Heart left ventricle (tissue), 13 donors: ENCODE results near the gene TTBK2.

ENCODE experiments used
- CTCF ChIP-seq, 12 donors: fragments of 200-600 bp; sonication (generic) in 4 of 12; IDR thresholded peaks; one replicate each; pipeline versions ENCODE4 v1.5.0 to v1.8.0; 2018 to 2022; ENCODE audit warnings: antibody characterized with exemption in 12 of 12, mild to moderate bottlenecking in 5 of 12
- POLR2A ChIP-seq, 2 donors: fragments of 450-650 bp; IDR thresholded peaks; one replicate each; pipeline ENCODE4 v1.6.1; 2017; ENCODE audit warnings: antibody characterized with exemption in 2 of 2, mild to moderate bottlenecking in 2 of 2, moderate library complexity in 2 of 2
- donor health status: ischemic (EF 13 %, LVEDD 7.1; RV severe dilation, severe dysfunction).
- donor health status: DM: no; HTN: yes; CAD: no.
- donor health status: DM: no; HTN: no; CAD: no.
- donor health status: ischemic (EF 25% LVEDD 6.9; RV normal size, moderate dysfunction).
- donor health status: ischemic (EF 25% LVEDD 5.7; RV mildly dilated, moderate dysfunction).
- donor health status: ischemic (EF 35%, LVEDD 5.7; RV mildly dilated, moderate dysfunction).
- donor health status: nonischemic (EF 11% LVEDD 7.7; RV severe dilation, severe dysfunction).
- donor health status: DM: yes; HTN: yes; CAD: no.
- donor health status: PGD.
- donor health status: ischemic (EF 29% LVEDD 5.4; RV normal size, mild dysfunction).
- donor health status: nonischemic (EF 23%, LVEDD 6.1; RV moderate dilation, normal function).

- no peak for TF ChIP-seq CTCF (IDR thresholded peaks at IDR 0.05)
- TF ChIP-seq POLR2A (IDR thresholded peaks at IDR 0.05): no peak
These were observed 212.6 kb downstream of the TTBK2 start for GRCh38 chr15:42707873-42708544.
